HG03432 (cell line): ENCODE measurements around the gene CARS2.
"Not testable (repeated sequence)": the region's sequence is repeated elsewhere in the genome, so short reads cannot be mapped to it uniquely, and the experiment has no call there.

Experiments used
- ATAC-seq: cut with Tn5 transposase; IDR thresholded peaks from one replicate; pipeline ENCODE4 v1.9.1; 2021; ENCODE audit warnings: mild to moderate bottlenecking, moderate library complexity; ENCODE audit not compliant: unreplicated experiment

CARS2 gene

DNA sequence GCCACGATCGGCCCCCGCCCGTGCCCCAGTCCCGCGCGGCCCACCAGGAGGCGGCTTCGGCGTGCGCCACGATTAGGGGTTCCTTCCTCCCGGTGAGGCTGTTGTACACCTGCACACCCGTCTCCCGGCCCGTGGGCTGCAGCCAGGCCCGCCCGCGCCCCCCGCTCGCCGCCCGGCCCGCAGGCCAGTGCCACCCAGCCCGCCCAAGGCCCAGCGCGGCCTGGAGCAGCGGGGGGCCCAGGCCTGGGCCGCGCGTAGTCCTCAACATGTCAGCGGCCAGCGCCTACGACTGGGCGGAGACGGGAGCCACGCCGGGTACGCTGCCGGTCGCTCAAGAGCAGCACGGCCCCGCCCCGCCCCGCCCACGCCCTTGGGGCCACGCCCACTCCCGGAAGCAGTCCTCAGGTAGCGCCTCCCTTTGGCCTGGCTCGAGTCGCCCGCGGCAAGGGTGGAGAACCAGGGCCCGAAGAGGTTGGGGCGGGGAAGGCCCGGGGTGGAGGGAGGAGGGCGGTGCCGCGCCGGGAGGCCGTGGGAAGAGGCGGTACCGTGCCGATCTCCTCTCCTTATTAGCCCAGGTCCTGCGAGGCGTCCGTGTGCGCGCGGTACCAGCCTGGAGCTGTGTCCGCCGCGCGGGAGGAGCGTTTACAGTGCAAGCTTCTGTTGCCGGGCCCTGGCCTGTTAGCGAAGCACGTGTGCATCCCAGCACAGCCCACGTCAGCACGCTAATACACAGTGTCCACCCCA lies at the start of gene CARS2:
Gene CARS2 (minus strand): TSS at position 291 of the 744 bp plus-strand sequence. CDS start 23 bp downstream, at position 268.
- ATAC-seq = peak; percentile 96

GRCh38 chr13:110748271-110748670 lies 42.4 kb upstream of the CARS2 start:
- ATAC-seq = no peak

DNA sequence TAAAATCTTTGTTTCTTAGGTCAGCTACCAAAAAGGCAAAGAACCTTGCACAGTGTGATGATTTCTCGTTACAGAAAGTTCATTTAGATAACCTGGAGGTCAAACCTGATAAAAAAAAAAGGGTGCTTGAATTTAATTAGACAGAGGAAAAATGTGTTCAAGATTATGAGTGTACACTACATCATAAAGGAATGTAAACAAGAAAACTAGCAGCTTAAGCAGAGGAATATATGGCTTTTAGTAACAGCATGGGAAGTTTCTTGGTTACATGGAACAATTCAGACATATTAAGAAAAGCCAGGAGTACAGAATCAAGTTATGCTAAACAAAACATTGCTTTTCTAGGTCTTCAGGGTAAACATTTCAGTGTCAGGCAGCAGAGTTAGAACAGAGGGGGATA lies 40.5 kb upstream of the CARS2 start:
- no peak for ATAC-seq

DNA sequence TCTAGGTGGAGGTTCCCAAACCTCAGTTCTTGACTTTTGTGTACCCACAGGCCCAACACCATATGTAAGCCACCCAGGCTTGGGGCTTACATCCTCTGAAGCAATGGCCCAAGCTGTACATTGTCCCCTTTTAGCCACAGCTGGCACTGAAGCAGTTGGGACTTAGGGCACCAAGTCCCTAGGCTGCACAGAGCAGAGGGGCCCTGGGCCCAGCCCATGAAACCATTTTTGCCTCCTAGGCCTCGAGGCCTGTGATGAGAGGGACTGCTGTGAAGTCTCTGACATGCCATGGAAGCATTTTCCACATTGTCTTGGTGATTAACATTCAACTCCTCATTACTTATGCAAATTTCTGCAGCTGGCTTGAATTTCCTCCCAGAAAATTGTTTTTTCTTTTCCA lies 37.8 kb upstream of the CARS2 start:
- no peak for ATAC-seq

DNA sequence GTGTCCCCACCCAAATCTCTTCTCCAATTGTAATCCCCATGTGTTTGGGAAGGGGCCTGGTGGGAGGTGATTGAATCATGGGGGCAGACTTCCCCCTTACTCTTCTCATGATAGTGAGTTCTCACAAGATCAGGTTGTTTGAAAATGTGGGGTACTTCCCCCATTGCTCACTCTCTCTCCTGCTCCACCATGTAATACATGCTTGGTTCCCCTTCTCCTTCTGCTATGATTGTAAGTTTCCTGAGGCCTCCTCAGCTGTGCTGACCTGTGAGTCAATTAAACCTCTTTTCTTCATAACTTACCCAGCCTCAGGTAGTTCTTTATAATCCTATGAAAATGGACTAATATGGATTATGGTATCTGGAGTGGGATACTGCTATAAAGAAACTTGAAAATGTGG lies 31.6 kb upstream of the CARS2 start:
- ATAC-seq = no peak

- no peak for ATAC-seq
These were observed 28.6 kb upstream of the CARS2 start for GRCh38 chr13:110734561-110734960.

- ATAC-seq = no peak
These were observed 25.2 kb upstream of the CARS2 start for GRCh38 chr13:110731072-110731471.

DNA sequence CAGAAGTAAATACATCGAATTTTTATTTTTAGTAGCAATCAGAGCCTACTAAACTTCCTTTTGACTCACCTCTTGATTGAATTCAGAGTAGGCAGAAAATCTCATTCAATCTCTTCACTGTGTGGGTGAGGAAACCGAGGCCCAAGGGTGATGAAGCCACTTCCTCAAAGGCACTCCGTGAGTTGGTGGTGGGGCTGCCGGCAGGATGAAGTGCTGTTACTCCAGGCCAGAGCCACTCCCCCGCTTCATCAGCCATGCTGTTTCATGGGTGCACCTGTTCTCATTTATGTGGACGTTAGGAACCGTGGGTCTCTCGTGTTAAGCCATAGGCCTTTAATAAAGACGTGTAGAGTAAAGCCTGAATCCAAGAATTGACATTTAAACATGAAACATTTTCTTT lies 20.8 kb upstream of the CARS2 start:
- peak; percentile 53 for ATAC-seq

GRCh38 chr13:110726153-110726552 lies 20.2 kb upstream of the CARS2 start:
- ATAC-seq = not testable (repeated sequence)

DNA sequence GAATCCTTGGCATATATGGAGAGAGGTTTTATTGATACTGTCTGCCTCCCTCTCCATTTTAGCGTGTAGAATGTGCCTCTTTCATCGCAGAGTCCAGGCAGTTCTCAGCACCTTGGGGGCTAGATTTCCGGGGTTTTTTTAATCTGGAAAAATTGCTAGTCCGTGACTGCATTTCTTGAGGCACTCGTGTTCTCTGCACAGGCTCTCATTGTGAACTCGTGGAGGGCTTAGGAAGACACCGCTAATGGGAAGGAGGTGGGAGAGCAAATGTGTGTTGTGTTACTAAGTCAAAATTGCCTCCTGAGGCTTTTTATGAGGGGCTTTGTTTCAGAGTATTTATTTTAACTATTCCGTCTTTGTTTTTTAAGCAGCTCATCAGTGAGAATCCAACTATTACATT lies 17.7 kb upstream of the CARS2 start:
- ATAC-seq = no peak

DNA sequence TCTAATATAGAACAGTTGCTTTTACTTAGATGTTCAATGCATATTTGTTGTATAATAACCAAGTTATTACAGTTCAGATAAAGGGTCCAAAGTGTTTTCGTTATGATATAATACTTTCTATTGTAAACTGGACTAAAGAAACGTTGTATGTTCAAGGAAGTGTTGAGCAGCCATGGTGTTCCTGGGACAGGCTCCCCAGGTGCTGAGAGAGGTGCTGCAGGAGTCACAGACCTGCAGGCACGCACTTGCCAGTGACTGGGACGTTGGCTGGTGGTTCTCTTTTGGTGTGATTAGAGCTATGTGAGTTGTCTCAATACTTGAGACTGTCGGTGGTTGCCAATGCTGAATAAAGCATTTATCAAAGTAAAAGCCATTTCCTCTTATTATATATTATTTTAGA lies 17.1 kb upstream of the CARS2 start:
- ATAC-seq = no peak

DNA sequence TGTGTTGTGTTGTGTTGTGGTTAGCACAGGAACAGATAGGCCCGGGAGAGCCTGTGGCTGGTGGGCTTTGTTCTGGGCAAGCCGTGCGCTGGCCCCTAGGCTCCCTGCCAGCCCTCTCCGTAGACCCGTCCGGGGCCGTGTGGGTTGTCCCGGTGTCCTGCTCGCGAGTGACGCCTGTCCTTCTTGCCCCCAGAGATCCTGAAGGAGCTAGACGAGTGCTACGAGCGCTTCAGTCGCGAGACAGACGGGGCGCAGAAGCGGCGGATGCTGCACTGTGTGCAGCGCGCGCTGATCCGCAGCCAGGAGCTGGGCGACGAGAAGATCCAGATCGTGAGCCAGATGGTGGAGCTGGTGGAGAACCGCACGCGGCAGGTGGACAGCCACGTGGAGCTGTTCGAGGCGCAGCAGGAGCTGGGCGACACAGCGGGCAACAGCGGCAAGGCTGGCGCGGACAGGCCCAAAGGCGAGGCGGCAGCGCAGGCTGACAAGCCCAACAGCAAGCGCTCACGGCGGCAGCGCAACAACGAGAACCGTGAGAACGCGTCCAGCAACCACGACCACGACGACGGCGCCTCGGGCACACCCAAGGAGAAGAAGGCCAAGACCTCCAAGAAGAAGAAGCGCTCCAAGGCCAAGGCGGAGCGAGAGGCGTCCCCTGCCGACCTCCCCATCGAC lies 13.3 kb upstream of the CARS2 start:
- ATAC-seq = no peak

- ATAC-seq = no peak
These were observed 10.3 kb upstream of the CARS2 start for GRCh38 chr13:110716247-110716515.

DNA sequence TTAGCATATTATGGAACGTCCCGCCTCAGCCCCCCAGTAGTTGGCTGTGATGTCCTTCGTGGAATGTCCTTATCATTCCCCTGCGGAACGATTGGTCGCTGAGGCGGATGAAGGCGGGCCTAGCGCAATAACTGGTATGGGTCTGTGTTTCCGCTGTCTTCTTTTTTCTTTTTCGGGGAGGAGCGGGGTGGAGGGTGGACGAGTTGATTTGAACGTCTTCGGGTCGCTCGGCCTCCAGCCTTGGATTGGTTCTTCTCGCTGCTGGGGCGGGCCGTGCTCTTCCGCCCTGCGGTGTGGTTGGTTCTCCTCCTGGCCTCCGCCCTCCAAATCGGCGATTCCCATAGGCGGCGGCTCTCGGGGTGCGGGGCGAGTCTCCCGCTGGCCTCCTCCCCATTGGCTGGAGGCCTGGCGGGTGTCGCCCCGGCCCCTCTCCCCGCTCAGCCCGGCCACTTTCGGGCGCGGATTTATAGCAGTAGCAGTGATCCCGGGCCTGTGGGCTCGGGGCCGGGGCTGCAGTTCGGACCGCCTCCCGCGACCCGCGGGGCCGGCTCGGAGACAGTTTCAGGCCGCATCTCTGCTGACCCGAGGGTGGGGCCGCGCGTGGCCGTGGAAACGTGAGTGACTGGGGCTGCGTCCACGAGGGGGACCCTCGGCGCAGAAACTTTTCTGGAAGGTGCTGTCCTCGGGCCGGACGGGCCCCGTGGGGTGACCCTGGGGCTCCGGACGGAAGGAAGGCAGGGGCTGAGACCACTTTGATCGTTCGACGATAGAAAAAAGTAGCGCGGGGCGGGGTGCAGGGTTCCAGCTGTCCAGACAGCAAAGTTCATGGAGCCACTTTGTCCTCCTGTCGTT lies 9.7 kb upstream of the CARS2 start:
- ATAC-seq = peak; percentile 59

GRCh38 chr13:110714797-110715394 lies 9.0 kb upstream of the CARS2 start:
- no peak for ATAC-seq

GRCh38 chr13:110713981-110714796 lies 8.3 kb upstream of the CARS2 start:
- no peak for ATAC-seq

GRCh38 chr13:110713642-110713952 lies 7.7 kb upstream of the CARS2 start, which contains the start of gene ING1:
Gene ING1 (plus strand): TSS chr13:110713700. CDS start chr13:110714150, 450 bp downstream.
- no peak for ATAC-seq

DNA sequence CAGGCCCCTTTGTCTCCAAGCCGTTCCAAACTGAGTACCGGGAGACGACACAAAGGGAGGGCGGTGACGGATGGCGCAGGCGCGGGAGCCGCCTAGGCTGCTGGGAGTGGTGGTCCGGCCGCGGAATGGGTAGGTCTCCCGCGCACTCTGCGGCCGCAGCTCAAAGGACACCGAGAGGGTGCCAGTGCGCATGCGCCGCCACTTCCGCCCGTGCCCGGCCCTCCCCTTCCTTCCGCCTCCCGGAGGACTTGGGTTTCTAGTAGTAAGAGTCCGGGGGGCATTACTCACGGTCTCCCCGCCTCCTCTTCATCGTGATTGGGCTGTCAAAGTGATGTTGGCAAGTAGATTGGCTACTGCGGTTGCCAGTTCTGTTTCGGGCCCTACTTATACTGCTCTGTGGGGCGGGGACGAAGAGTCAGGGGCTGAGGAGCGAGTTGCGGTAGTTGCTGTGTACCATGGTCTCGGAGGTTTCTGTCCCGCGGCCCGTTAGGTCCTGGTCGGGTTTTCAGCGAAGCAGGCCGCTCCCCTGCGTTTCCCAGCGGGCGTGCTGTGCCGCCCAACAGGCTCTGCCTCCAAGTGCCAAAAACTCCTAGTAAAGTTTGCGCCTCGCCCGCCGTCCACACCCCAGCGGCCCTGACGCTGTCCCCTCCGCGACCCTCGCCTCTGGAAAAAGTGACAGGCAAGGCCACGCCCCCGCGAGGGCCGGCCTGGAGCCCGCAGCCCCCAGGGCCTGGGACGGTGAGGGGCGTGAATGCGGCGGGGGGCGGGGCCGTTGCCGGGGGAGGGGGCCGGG lies 7.1 kb upstream of the CARS2 start:
- ATAC-seq = peak; percentile 53

GRCh38 chr13:110712081-110712848 lies 6.3 kb upstream of the CARS2 start:
- ATAC-seq = peak; percentile 36
